ENCODE data around the gene BAZ1B. TPM values are rescaled to one million over a fixed set of nuclear protein-coding genes. Genes with fewer than 3 reads are reported as not detected.

Gene BAZ1B
- total RNA-seq, 1 experiment from 2014 or later: 66.3 TPM

GRCh38 chr7:73433924-73434700 lies 88.0 kb downstream of the BAZ1B start (continued):
- TF ChIP-seq ZNF219 (CRISPR knock-in tag; IDR thresholded peaks at IDR 0.05; ENCODE audit: borderline replicate concordance) (peak; percentile 99), ZBTB21 (CRISPR knock-in tag; IDR thresholded peaks at IDR 0.05; ENCODE audit: borderline replicate concordance) (peak; percentile 89), ETV6 (CRISPR knock-in tag; IDR thresholded peaks at IDR 0.05) (peak; percentile 89), TCF7 (CRISPR knock-in tag; IDR thresholded peaks at IDR 0.05; ENCODE audit: low read depth) (peak; percentile 97), TEAD4 (CRISPR knock-in tag; IDR thresholded peaks at IDR 0.05) (peak; percentile 96), AR (CRISPR knock-in tag; IDR thresholded peaks at IDR 0.05) (no peak), OVOL2 (CRISPR knock-in tag; IDR thresholded peaks at IDR 0.05; ENCODE audit: borderline replicate concordance) (no peak), ZNF121 (CRISPR knock-in tag; IDR thresholded peaks at IDR 0.05) (peak; percentile 87)
- TF ChIP-seq, protein P1, sequence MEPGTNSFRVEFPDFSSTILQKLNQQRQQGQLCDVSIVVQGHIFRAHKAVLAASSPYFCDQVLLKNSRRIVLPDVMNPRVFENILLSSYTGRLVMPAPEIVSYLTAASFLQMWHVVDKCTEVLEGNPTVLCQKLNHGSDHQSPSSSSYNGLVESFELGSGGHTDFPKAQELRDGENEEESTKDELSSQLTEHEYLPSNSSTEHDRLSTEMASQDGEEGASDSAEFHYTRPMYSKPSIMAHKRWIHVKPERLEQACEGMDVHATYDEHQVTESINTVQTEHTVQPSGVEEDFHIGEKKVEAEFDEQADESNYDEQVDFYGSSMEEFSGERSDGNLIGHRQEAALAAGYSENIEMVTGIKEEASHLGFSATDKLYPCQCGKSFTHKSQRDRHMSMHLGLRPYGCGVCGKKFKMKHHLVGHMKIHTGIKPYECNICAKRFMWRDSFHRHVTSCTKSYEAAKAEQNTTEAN (CRISPR knock-in tag; IDR thresholded peaks at IDR 0.05): peak; percentile 95
- TF ChIP-seq, protein P2, sequence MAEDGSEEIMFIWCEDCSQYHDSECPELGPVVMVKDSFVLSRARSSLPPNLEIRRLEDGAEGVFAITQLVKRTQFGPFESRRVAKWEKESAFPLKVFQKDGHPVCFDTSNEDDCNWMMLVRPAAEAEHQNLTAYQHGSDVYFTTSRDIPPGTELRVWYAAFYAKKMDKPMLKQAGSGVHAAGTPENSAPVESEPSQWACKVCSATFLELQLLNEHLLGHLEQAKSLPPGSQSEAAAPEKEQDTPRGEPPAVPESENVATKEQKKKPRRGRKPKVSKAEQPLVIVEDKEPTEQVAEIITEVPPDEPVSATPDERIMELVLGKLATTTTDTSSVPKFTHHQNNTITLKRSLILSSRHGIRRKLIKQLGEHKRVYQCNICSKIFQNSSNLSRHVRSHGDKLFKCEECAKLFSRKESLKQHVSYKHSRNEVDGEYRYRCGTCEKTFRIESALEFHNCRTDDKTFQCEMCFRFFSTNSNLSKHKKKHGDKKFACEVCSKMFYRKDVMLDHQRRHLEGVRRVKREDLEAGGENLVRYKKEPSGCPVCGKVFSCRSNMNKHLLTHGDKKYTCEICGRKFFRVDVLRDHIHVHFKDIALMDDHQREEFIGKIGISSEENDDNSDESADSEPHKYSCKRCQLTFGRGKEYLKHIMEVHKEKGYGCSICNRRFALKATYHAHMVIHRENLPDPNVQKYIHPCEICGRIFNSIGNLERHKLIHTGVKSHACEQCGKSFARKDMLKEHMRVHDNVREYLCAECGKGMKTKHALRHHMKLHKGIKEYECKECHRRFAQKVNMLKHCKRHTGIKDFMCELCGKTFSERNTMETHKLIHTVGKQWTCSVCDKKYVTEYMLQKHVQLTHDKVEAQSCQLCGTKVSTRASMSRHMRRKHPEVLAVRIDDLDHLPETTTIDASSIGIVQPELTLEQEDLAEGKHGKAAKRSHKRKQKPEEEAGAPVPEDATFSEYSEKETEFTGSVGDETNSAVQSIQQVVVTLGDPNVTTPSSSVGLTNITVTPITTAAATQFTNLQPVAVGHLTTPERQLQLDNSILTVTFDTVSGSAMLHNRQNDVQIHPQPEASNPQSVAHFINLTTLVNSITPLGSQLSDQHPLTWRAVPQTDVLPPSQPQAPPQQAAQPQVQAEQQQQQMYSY (CRISPR knock-in tag; IDR thresholded peaks at IDR 0.05): peak; percentile 82

DNA sequence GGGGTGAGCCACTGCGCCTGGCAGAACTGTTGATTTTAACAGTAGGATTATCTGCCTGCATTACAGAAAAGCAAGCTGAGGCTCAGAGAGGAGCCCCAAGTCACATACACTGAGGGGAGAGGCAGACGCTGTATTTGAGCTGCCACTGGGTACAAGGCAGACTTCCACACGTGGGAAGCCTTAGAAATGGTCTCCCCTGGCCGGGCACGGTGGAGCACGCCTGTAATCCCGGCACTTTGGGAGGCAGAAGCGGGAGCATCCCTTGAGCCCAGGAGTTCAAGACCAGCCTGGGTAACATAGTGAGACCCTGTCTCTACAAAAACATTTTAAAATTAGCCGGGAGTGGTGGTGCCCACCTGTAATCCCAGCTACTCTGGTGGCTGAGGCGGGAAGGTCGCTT lies 89.4 kb downstream of the BAZ1B start:
- Mint-ChIP-seq H3K27ac (no peak overlapping the region), H3K27me3 (ENCODE audit: low read depth) (peaks cover 14% of the 10 kb centered on the region), H3K4me3 (peak overlapping the region; percentile 64), H3K36me3 (no peaks in the 10 kb centered on the region), H3K9me3 (no peaks in the 10 kb centered on the region), H3K4me1 (peaks cover 4% of the 10 kb centered on the region; the same call in 1 of the 2 replicates)
- ChIA-PET CTCF (interaction anchor here (0.7 to 4.3 kb wide), 3 partner anchors 9 to 309 kb away, joined by 4 to 22 read pairs (median 4); no protein-coding TSS in a partner anchor), POLR2A (interaction anchor here (0.6 kb wide), 1 partner anchor 221 kb away, joined by 5 read pairs; no protein-coding TSS in a partner anchor)
- DNase-seq (ENCODE audit: low spot score) (no peak), ATAC-seq (no peak)
- TF ChIP-seq ZNF281 (CRISPR knock-in tag; IDR thresholded peaks at IDR 0.05) (no peak), ZNF121 (CRISPR knock-in tag; IDR thresholded peaks at IDR 0.05) (peak; percentile 1; the same call in 1 of the 2 replicates), SMAD4 (CRISPR knock-in tag; IDR thresholded peaks at IDR 0.05) (no peak), TEAD1 (CRISPR knock-in tag; IDR thresholded peaks at IDR 0.05) (no peak), MYBL2 (CRISPR knock-in tag; IDR thresholded peaks at IDR 0.05) (no peak), ELF4 (CRISPR knock-in tag; IDR thresholded peaks at IDR 0.05; ENCODE audit: low read depth) (no peak), ZNF219 (CRISPR knock-in tag; IDR thresholded peaks at IDR 0.05; ENCODE audit: borderline replicate concordance) (no peak), FOXP1 (CRISPR knock-in tag; IDR thresholded peaks at IDR 0.05; ENCODE audit: borderline replicate concordance) (0 out of 2 replicates have a peak, but pooled peaks have one; percentile 4), TP53 (CRISPR knock-in tag; IDR thresholded peaks at IDR 0.05) (no peak), CDX4 (CRISPR knock-in tag; IDR thresholded peaks at IDR 0.05; ENCODE audit: borderline replicate concordance) (no peak), EMX1 (CRISPR knock-in tag; IDR thresholded peaks at IDR 0.05) (no peak), E2F1 (CRISPR knock-in tag; IDR thresholded peaks at IDR 0.05) (no peak), SOX15 (CRISPR knock-in tag; IDR thresholded peaks at IDR 0.05) (no peak)
- TF ChIP-seq, protein P3, sequence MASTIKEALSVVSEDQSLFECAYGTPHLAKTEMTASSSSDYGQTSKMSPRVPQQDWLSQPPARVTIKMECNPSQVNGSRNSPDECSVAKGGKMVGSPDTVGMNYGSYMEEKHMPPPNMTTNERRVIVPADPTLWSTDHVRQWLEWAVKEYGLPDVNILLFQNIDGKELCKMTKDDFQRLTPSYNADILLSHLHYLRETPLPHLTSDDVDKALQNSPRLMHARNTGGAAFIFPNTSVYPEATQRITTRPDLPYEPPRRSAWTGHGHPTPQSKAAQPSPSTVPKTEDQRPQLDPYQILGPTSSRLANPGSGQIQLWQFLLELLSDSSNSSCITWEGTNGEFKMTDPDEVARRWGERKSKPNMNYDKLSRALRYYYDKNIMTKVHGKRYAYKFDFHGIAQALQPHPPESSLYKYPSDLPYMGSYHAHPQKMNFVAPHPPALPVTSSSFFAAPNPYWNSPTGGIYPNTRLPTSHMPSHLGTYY (CRISPR knock-in tag; IDR thresholded peaks at IDR 0.05): no peak

All from WTC11 (cell line).